Measurements from ENCODE around the gene TANGO2.

GRCh38 chr22:20069331-20070042 lies 48.6 kb downstream of the TANGO2 start:
- TF ChIP-seq CTCF (IDR thresholded peaks at IDR 0.05; ENCODE audit: low read length) (no peak), EZH2 (IDR thresholded peaks at IDR 0.05; ENCODE audit: borderline replicate concordance, low read length) (no peak)
